B cell (primary cell): ENCODE data around the gene PPP1R10. TPM values are rescaled to one million over a fixed set of nuclear protein-coding genes. Genes with fewer than 3 reads are reported as not detected.

ENCODE experiments used
- ATAC-seq: fragments of 200-7000 bp; cut with Tn5 transposase; one replicate; pipeline ENCODE4 v1.10.0; 2021; ENCODE audit warnings: low read depth, mild to moderate bottlenecking, moderate number of reproducible peaks, moderate library complexity
- CTCF ChIA-PET: fragments of 350-600 bp; sonication (Branson Sonifier 250); formaldehyde crosslinking; loops from one replicate; lab custom pipeline; 2021; ENCODE audit warnings: antibody characterized with exemption, inconsistent platforms; lab: Charles Lee
- POLR2A ChIA-PET: fragments of 350-600 bp; sonication (Branson Sonifier 250); formaldehyde crosslinking; loops from one replicate; lab custom pipeline; 2021; ENCODE audit warnings: antibody characterized with exemption; lab: Charles Lee
- DNase-seq: peaks from one replicate; pipeline ENCODE4 v3.0.0; 2013
- H2AFZ ChIP-seq: 2 replicates; pipeline ENCODE4 v1.6.1; 2012; ENCODE audit warnings: mild to moderate bottlenecking, low read depth, low read length; ENCODE audit not compliant: insufficient read depth, poor library complexity, severe bottlenecking
- H3K27ac ChIP-seq, 2 donors: 1 replicate in 1 of 2; 2 replicates in 1 of 2; pipeline ENCODE4 v1.5.1; 2012 to 2013; ENCODE audit warnings: low read length in 2 of 2, mild to moderate bottlenecking in 2 of 2, moderate library complexity in 1 of 2
- H3K27me3 ChIP-seq, 4 experiments: fragments of 200-600 bp in 1 of 4; sonication (generic) in 1 of 4; replicated peaks in 1 of 4; 1 replicate in 2 of 4; 2 replicates in 2 of 4; pipeline versions ENCODE4 v1.6.1 to v1.7.0; 2013 to 2016; ENCODE audit warnings: low read length in 3 of 4, mild to moderate bottlenecking in 2 of 4, mixed read lengths in 1 of 4, moderate library complexity in 1 of 4; ENCODE audit not compliant: insufficient read depth in 4 of 4, control insufficient read depth in 3 of 4; ENCODE audit errors: control extremely low read depth in 1 of 4
- H3K36me3 ChIP-seq, 2 experiments: replicated peaks in 1 of 2; 1 replicate in 1 of 2; 2 replicates in 1 of 2; pipeline versions ENCODE4 v1.6.1 to v1.7.1; 2013; ENCODE audit warnings: low read length in 1 of 2; ENCODE audit not compliant: insufficient read depth in 2 of 2, control insufficient read depth in 1 of 2; ENCODE audit errors: control extremely low read depth in 1 of 2, extremely low read depth in 1 of 2
- H3K4me1 ChIP-seq, 2 donors: fragments of 200-600 bp in 1 of 2; sonication (generic) in 1 of 2; 1 replicate in 1 of 2; 2 replicates in 1 of 2; pipeline versions ENCODE4 v1.5.1 to v1.6.1; 2013 to 2017; ENCODE audit warnings: low read length in 2 of 2; ENCODE audit not compliant: control insufficient read depth in 2 of 2, insufficient read depth in 2 of 2
- H3K4me2 ChIP-seq: replicated peaks from 2 replicates; pipeline ENCODE3; 2012; ENCODE audit warnings: mild to moderate bottlenecking, low read depth, low read length; ENCODE audit not compliant: poor library complexity, severe bottlenecking
- H3K4me3 ChIP-seq, 5 experiments: fragments of 200-600 bp in 1 of 5; sonication (generic) in 1 of 5; 1 replicate in 3 of 5; 2 replicates in 2 of 5; pipeline versions ENCODE4 v1.5.1 to v1.7.0; 2011 to 2016; ENCODE audit warnings: low read length in 4 of 5, mild to moderate bottlenecking in 4 of 5, low read depth in 2 of 5, control low read depth in 1 of 5, moderate library complexity in 1 of 5; ENCODE audit not compliant: insufficient read depth in 1 of 5; ENCODE audit errors: control extremely low read depth in 1 of 5, extremely low read depth in 1 of 5
- H3K79me2 ChIP-seq: fragments of 200-600 bp; sonication (generic); one replicate; pipeline ENCODE4 v1.6.0; 2016; ENCODE audit warnings: low read length; ENCODE audit not compliant: control insufficient read depth, insufficient read depth
- H3K9ac ChIP-seq: fragments of 200-600 bp; sonication (generic); 2 replicates; pipeline ENCODE4 v1.6.1; 2017; ENCODE audit warnings: mild to moderate bottlenecking, low read length, moderate library complexity
- H3K9me3 ChIP-seq, 3 donors: one replicate each; pipeline versions ENCODE4 v1.6.1 to v1.7.1; 2013; ENCODE audit warnings: low read length in 2 of 3; ENCODE audit not compliant: control insufficient read depth in 2 of 3, insufficient read depth in 1 of 3; ENCODE audit errors: control extremely low read depth in 1 of 3
- H4K20me1 ChIP-seq: 2 replicates; pipeline ENCODE4 v1.6.0; 2012; ENCODE audit warnings: mild to moderate bottlenecking, low read length; ENCODE audit not compliant: insufficient read depth, control insufficient read depth, poor library complexity, severe bottlenecking
- H3K27ac Mint-ChIP-seq: one replicate; pipeline ENCODE4 v1.8.0; 2021; ENCODE audit warnings: mixed read lengths
- H3K27me3 Mint-ChIP-seq: one replicate; pipeline ENCODE4 v1.8.0; 2021; ENCODE audit warnings: mixed read lengths
- H3K4me1 Mint-ChIP-seq: one replicate; pipeline ENCODE4 v1.8.0; 2021; ENCODE audit warnings: mixed read lengths
- H3K4me3 Mint-ChIP-seq: one replicate; pipeline ENCODE4 v1.8.0; 2021; ENCODE audit warnings: mixed read lengths
- H3K9me3 Mint-ChIP-seq: one replicate; pipeline ENCODE4 v1.8.0; 2022; ENCODE audit warnings: mixed read lengths; ENCODE audit not compliant: insufficient read depth
- EZH2 ChIP-seq: IDR thresholded peaks from 2 replicates; pipeline ENCODE4 v1.6.1; 2012; ENCODE audit warnings: borderline replicate concordance, low read depth, mild to moderate bottlenecking, moderate library complexity, low read length; ENCODE audit not compliant: insufficient read depth, poor library complexity, severe bottlenecking
- WGBS: methylation state at CpG from one replicate; pipeline ENCODE4 v1.1.5; 2013; ENCODE audit warnings: missing lambda C conversion rate; ENCODE audit not compliant: insufficient coverage; 5-methylcytosine and 5-hydroxymethylcytosine counted together
- intact Hi-C: fragments of 100-400 bp; cut with micrococcal nuclease; formaldehyde crosslinking; loops from one replicate; pipeline ENCODE4 v1.10.0; 2022
- polyA plus RNA-seq: library from polyadenylated mRNA; depleted of rRNA; stranded (reverse); fragments of >200 nt; gene quantifications from 2 replicates; pipeline ENCODE4 v1.2.3, GENCODE V29; 2012
- total RNA-seq, 2 donors: library from RNA; stranded (reverse); fragments of 120-200 nt in 1 of 2; gene quantifications; 1 replicate in 1 of 2; 2 replicates in 1 of 2; pipeline versions ENCODE4 v1.2.3 to v1.2.4, GENCODE V29; 2013 to 2022
- TF ChIP-seq, protein P1 (sequence below): fragments of 200-600 bp; IDR thresholded peaks from one replicate; pipeline ENCODE4 v1.8.0; 2022; ENCODE audit warnings: antibody characterized with exemption, mild to moderate bottlenecking

The PPP1R10 gene
- total and polyA plus RNA-seq, 2 donors (not counting 1 experiment from before 2014, with no cell fraction given), result 40.7 to 177 TPM

DNA sequence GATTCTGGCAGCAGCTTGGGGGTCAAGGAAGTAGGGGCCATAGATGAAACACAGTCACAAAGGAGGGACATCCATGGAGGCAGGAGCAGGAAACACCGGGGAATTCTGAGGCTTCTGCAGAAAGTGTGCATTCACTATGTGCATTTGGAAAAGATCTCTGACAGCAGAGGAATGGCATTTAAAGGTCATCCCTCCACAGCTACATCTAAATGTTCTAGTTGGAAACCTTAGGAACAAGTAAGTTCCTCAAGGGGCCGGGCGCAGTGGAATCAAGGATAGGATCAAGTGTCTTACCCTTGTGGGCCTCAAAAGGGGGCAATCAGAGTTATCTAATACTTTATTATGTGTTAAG is 38.7 kb upstream of the PPP1R10 start:
- Histone ChIP-seq H3K4me2 (no peak overlapping the region), H3K4me3 (no peak overlapping the region), H2AFZ (no peak overlapping the region), H3K79me2 (peaks cover 5% of the 10 kb centered on the region), H3K27ac (no peak overlapping the region), H3K27me3 (no peaks in the 10 kb centered on the region), H3K9me3 (no peaks in the 10 kb centered on the region), H4K20me1 (no peaks in the 10 kb centered on the region), H3K9ac (no peak overlapping the region), H3K4me1 (peaks cover 0 to 5% of the 10 kb centered on the region in 2 donors), H3K36me3 (peaks cover 2 to 86% of the 10 kb centered on the region in 2 experiments)
- Mint-ChIP-seq H3K27me3 (no peaks in the 10 kb centered on the region), H3K4me3 (no peak overlapping the region), H3K27ac (peak overlapping the region; percentile 23), H3K4me1 (peaks cover 5% of the 10 kb centered on the region), H3K9me3 (no peaks in the 10 kb centered on the region)
- DNase-seq, result no peak
- CTCF ChIA-PET, result interaction anchor here (0.9 kb wide), 1 partner anchor 66 kb away, joined by 3 read pairs; no protein-coding TSS in a partner anchor
- TF ChIP-seq EZH2, result no peak
- TF ChIP-seq, protein P1, sequence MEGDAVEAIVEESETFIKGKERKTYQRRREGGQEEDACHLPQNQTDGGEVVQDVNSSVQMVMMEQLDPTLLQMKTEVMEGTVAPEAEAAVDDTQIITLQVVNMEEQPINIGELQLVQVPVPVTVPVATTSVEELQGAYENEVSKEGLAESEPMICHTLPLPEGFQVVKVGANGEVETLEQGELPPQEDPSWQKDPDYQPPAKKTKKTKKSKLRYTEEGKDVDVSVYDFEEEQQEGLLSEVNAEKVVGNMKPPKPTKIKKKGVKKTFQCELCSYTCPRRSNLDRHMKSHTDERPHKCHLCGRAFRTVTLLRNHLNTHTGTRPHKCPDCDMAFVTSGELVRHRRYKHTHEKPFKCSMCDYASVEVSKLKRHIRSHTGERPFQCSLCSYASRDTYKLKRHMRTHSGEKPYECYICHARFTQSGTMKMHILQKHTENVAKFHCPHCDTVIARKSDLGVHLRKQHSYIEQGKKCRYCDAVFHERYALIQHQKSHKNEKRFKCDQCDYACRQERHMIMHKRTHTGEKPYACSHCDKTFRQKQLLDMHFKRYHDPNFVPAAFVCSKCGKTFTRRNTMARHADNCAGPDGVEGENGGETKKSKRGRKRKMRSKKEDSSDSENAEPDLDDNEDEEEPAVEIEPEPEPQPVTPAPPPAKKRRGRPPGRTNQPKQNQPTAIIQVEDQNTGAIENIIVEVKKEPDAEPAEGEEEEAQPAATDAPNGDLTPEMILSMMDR, result no peak
- intact Hi-C loops, result no loop called here
- POLR2A ChIA-PET, result no interaction called here
- WGBS, result no CpG with 5 or more reads among the region's 3 CpGs
- ATAC-seq, result no peak

DNA sequence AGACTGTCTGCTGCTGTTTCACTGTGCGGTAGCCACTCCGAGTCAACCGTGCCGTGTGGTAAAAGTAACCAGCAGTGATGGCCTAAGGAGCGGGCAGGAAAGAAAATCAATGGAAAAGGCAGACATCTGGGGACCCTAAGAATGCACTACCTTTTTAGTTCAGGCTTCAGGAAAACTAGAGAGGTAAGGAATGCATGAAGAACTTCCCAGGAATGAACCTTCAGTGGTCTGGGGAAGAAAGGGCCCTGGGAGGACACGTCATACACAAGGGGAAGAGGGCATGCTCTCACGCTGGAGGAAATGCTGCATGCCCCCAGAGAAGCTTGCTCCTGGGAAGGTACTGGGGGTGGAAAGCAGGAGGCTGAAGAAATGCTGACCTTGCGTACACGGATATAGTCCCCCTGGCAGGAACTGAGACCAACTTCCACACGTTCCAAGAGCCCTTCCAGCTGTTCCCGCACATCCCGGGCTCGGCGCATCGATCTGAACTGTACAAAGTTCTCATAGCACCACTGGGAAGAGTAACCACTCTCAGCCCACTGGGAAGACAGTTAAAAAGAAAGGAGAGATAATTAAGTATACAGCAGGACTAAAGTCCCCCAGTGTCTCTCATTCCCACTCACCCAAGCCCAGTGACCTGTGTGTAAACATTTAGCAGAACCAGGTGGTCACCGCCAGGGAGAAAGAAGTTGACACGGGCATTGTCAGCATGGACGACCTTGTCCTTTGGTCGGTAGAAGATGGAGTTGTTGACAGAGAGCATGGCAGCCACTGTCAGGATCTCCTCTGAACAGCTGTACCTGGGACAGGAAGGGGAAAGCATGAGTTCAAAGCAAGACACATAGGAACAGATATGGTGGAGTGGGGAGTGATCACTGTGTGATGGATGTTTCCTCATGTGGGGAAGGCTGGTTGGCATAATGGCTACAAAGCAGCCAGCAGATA is 38.0 kb upstream of the PPP1R10 start:
- no peaks in the 10 kb centered on the region for H3K9me3 ChIP-seq
- WGBS, result 97% methylated on average over 19 of the region's 19 CpGs
- no peaks in the 10 kb centered on the region for H4K20me1 ChIP-seq
- H2AFZ ChIP-seq, result no peak overlapping the region
- no peak overlapping the region for H3K27ac Mint-ChIP-seq
- H3K4me3 Mint-ChIP-seq, result no peak overlapping the region
- H3K4me3 ChIP-seq, result no peak overlapping the region
- no peak for TF ChIP-seq EZH2
- TF ChIP-seq, protein P1, result no peak
- H3K27me3 Mint-ChIP-seq, result no peaks in the 10 kb centered on the region
- H3K4me1 Mint-ChIP-seq, result peaks cover 5% of the 10 kb centered on the region
- H3K9ac ChIP-seq, result no peak overlapping the region
- POLR2A ChIA-PET, result no interaction called here
- intact Hi-C loops, result no loop called here
- no peak for DNase-seq
- CTCF ChIA-PET, result interaction anchor here (0.6 kb wide), 1 partner anchor 22 kb away, joined by 3 read pairs; no protein-coding TSS in a partner anchor
- no peaks in the 10 kb centered on the region for H3K9me3 Mint-ChIP-seq
- H3K27ac ChIP-seq, result no peak overlapping the region
- peaks cover 2 to 82% of the 10 kb centered on the region in 2 experiments for H3K36me3 ChIP-seq
- no peaks in the 10 kb centered on the region for H3K27me3 ChIP-seq
- H3K4me2 ChIP-seq, result no peak overlapping the region
- peaks cover 5% of the 10 kb centered on the region for H3K79me2 ChIP-seq
- ATAC-seq, result no peak
- H3K4me1 ChIP-seq, result peaks cover 0 to 5% of the 10 kb centered on the region in 2 donors
